ENCODE measurements around the gene POLR2E. TPM values are rescaled to one million over a fixed set of nuclear protein-coding genes. Genes with fewer than 3 reads are reported as not detected.

The POLR2E gene
- polyA plus RNA-seq, 1 donor: 130 TPM

Other genes starting within 250 kb of the POLR2E start
- gene ELANE, start 243.1 kb downstream of the POLR2E start, polyA plus RNA-seq: 0.09 TPM
- gene CFD, start 235.7 kb downstream of the POLR2E start, polyA plus RNA-seq: 6.1 TPM
- gene MED16, start 202.2 kb downstream of the POLR2E start, polyA plus RNA-seq: 41.7 TPM
- gene RNU6-9, start 201.9 kb downstream of the POLR2E start, polyA plus RNA-seq: not detected
- gene R3HDM4, start 182.2 kb downstream of the POLR2E start, polyA plus RNA-seq: 44.0 TPM
- gene KISS1R, start 178.0 kb downstream of the POLR2E start, polyA plus RNA-seq: 0.33 TPM
- 187 TPM for gene ARID3A, start 169.3 kb downstream of the POLR2E start, polyA plus RNA-seq
- gene WDR18, start 111.0 kb downstream of the POLR2E start, polyA plus RNA-seq: 33.7 TPM
- gene GRIN3B, start 95.0 kb downstream of the POLR2E start, polyA plus RNA-seq: 0.22 TPM
- 144 TPM for gene TMEM259, start 74.3 kb downstream of the POLR2E start, polyA plus RNA-seq
- not detected for gene RNU6-2, start 73.9 kb downstream of the POLR2E start, polyA plus RNA-seq
- gene CNN2, start 68.8 kb downstream of the POLR2E start, polyA plus RNA-seq: 31.5 TPM
- 5.7 TPM for gene ABCA7, start 55.3 kb downstream of the POLR2E start, polyA plus RNA-seq
- 14.0 TPM for gene ARHGAP45, start 28.2 kb downstream of the POLR2E start, polyA plus RNA-seq
- gene GPX4, start 8.6 kb upstream of the POLR2E start, polyA plus RNA-seq: 394 TPM
- 25.1 TPM for gene SBNO2, start 78.9 kb upstream of the POLR2E start, polyA plus RNA-seq
- gene STK11, start 110.4 kb upstream of the POLR2E start, polyA plus RNA-seq: 67.1 TPM
- gene CBARP, start 142.6 kb upstream of the POLR2E start, polyA plus RNA-seq: 2.0 TPM
- gene ATP5F1D, start 146.4 kb upstream of the POLR2E start, polyA plus RNA-seq: 136 TPM
- gene MIDN, start 153.2 kb upstream of the POLR2E start, polyA plus RNA-seq: 110 TPM
- gene CIRBP, start 174.0 kb upstream of the POLR2E start, polyA plus RNA-seq: 564 TPM
- gene FAM174C, start 180.2 kb upstream of the POLR2E start, polyA plus RNA-seq: 37.4 TPM
- 25.6 TPM for gene EFNA2, start 190.5 kb upstream of the POLR2E start, polyA plus RNA-seq

Measured in large intestine (tissue), 1 donor.